Endometrial microvascular endothelial cells (primary cell): ENCODE measurements around the gene CYP11A1. TPM values are rescaled to one million over a fixed set of nuclear protein-coding genes. Genes with fewer than 3 reads are reported as not detected.
"Not testable (repeated sequence)": the region's sequence is repeated elsewhere in the genome, so short reads cannot be mapped to it uniquely, and the experiment has no call there.

Experiments used
- in situ Hi-C: cut with HindIII; loops from 2 replicates; pipeline ENCODE4 v1.10.0; 2017; ENCODE audit warnings: low sequenced_read_pairs, low pct_unique_long_range_greater_than_20kb; ENCODE audit errors: inconsistent ontology term
- total RNA-seq: library from RNA; depleted of rRNA; stranded (reverse); fragments of >200 nt; gene quantifications from one replicate; pipeline ENCODE4 v1.2.3, GENCODE V29; 2015; ENCODE audit errors: inconsistent ontology term

The CYP11A1 gene
- total RNA-seq, 1 donor from 2014 or later = not detected

DNA sequence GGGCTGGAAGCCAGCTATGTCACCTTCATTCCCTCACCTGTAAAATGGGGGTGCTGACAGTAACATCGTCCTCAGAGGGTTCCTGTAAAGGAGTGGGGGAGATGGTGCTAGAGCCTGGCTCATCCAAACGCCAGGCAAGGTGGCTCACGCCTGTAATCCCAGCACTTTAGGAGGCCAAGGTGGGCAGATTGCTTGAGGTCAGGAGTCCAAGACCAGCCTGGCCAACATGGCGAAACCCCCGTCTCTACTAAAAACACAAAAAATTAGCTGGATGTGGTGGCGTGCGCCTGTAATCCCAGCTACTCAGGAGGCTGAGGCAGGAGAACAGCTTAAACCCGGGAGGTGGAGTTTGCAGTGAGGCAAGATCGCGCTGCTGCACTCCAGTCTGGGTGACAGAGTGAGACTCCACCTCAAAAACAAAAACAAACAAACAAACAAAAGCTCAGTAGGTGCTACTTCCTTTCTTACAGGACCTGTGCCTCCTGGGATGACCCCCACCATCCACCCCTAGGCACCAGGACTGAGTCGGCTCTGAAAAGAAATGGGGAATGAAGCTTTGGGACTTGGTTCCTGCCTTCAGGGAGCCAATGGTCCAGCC lies 22.7 kb upstream of the CYP11A1 start:
- in situ Hi-C loops = not testable (repeated sequence)

GRCh38 chr15:74389241-74390048 lies 22.0 kb upstream of the CYP11A1 start:
- in situ Hi-C loops = no loop called here

DNA sequence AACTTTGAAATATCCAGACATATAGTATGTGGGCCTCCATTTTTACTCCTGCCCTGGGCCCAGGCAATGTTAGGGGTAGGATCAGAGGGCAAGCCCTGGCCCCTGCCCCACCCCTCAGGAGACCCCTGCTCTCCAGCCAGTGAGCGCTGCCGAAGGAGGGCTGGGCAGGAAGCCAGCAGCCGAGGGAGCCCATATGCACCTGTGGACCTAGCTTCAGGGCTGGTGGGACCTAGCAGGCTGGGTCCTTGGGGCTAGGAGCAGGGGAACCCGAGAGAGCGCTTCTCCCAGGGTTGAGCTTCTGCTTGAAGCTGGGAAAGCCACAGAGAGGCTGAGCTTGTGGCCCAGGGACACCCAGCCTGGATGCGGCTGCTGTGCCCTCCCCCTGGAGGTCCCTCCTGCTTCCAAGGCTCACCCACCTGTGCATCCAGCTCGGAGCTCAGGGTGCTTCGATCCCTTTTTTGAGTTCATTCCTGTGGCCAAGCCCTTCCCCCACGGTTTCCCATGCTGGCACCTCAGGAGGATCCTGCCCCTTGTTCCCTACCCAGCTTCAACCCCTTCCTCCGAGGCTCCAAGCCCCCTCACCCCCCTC lies 21.0 kb upstream of the CYP11A1 start:
- in situ Hi-C loops = no loop called here

- in situ Hi-C loops = no loop called here
Measured at GRCh38 chr15:74387621-74388362, 20.3 kb upstream of the CYP11A1 start.

DNA sequence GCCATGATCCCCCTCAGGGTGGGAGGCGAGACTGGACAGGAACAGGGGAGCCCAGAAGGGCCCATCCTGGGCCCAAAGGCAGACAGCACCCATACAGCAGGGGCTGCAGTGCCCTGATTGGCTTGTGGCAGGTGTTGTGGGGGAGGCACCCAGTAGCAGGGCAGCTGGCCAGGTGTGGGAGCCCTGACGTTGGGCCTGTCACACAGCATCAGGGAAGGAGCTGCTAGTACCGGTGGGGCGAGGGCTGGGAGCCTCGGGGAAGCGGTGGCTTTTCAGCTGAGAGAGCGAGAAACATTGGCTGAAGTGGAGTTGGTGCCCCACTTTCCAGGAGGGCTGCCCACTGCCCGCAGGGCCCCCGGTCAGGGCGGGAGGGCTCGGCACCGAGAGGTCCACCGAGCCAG lies 19.7 kb upstream of the CYP11A1 start:
- in situ Hi-C loops = no loop called here

DNA sequence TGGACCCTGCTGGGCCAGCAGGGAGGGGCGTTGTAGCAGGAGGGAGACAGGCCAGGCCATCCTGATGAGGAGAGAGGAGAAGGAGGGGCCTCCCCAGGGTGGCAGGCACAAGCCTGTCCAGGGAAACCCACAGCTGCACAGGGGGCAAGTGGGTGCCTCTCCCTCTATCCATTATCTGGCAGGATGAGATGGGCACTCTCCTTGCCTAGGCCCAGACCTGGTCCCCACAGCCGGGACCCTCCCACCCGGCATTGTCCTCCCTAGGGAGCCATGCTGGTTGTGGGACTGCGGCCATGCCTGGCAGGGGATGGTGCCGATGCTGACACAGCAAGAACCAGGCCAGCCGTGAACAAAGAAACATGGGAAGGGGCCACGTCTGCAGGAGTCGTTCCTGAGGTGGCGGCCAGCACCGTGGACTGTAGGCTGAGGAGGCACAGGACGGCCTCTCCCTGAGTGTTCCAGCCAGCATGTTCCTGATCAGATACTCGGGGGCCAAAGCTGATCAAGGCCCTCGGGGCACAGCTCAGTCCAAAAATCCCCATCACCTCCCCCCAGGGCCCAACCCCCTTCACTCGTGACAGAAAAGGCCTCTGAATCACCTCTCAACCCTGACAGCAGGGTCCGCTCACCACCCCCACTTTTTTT lies 19.2 kb upstream of the CYP11A1 start:
- in situ Hi-C loops = no loop called here

GRCh38 chr15:74385733-74386132 lies 18.3 kb upstream of the CYP11A1 start:
- in situ Hi-C loops = no loop called here

DNA sequence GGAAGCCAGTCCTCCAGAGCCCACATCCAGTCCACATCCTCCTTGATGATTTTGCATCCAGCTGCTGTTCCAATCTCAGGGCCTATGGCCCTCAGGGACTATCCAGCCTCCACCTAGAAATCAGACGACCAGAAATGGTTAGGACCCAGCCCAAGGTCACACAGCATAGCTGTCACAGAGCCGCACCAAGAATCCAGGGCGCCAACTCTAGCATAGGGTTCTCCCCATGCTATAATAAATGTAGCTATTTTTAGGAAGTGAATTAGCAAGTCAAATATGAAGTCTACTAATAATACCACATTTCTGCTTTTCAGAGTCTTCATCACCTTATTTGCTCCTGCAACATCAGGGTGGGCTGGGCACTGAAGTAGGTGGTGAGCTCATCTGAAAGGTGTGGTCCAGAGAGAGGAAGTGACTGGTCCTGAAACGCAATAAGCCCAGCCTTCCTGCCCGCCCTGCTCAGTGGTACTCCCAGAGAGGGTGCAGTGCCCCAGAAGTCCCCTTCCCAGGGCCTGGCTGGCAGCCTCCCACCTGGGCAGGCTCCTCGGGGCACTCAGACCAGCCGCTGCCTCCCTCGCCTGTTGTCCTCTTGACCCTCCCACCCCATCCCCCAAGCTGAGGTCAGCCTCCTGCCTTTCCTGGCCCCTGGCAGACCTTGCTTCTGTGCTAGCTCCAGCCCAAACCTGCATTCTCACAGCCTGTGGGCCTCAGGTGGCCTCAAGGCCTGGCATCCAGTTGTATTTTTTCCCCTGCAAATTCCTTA lies 17.6 kb upstream of the CYP11A1 start:
- in situ Hi-C loops = no loop called here

DNA sequence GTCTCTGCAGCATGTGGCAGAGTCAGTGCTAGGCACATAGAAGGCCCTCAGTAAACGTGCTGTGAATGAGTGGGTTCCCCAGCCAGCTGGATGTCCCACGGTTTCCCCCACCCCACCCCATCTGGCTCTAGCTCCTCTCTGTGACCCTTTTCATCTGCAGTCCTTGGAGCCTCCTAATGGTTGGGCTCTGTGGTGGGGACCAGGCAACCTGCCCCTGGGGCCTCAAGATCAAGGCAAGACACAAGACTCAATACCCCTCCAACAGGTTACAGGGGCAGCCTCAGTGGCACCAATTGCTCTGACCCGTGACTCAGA lies 17.1 kb upstream of the CYP11A1 start:
- in situ Hi-C loops = no loop called here

- in situ Hi-C loops = no loop called here
Measured at GRCh38 chr15:74383695-74384565, 16.5 kb upstream of the CYP11A1 start.

DNA sequence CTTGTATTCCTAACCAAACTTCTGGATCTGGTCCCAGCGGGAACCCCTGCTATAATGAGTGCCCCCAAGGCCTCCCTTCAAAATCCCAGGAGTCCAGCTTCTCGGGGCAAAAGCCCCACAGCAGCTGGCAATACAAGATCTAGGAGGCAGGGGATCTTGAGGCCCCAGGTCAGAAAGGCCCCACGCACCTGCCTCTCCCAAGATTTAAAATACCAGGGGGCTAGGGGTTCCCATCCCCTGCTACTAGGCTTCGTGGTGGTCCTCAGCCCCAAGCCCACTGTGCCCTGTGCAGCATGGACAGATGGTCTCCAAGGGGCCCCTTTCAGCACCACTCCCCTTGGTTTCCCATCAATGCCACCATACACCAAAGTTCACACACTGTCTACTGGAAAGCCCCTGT lies 15.8 kb upstream of the CYP11A1 start:
- in situ Hi-C loops = no loop called here

- in situ Hi-C loops = no loop called here
Measured at GRCh38 chr15:74382004-74382816, 14.8 kb upstream of the CYP11A1 start.

- in situ Hi-C loops = no loop called here
Measured at GRCh38 chr15:74381481-74381880, 14.0 kb upstream of the CYP11A1 start.

DNA sequence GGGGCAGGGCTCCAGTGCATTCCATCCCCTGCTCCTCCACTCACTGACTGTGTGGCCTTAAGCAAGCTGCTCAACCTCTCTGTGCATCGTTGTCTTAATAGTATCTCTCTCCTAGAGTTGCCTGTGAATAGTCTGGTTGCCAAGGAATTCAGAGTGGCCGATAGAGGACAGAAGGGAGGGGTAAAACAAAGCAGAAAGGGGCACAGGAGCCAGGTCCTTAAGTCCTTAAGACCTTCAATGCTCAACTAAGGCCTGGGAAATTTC lies 13.7 kb upstream of the CYP11A1 start:
- in situ Hi-C loops = no loop called here

DNA sequence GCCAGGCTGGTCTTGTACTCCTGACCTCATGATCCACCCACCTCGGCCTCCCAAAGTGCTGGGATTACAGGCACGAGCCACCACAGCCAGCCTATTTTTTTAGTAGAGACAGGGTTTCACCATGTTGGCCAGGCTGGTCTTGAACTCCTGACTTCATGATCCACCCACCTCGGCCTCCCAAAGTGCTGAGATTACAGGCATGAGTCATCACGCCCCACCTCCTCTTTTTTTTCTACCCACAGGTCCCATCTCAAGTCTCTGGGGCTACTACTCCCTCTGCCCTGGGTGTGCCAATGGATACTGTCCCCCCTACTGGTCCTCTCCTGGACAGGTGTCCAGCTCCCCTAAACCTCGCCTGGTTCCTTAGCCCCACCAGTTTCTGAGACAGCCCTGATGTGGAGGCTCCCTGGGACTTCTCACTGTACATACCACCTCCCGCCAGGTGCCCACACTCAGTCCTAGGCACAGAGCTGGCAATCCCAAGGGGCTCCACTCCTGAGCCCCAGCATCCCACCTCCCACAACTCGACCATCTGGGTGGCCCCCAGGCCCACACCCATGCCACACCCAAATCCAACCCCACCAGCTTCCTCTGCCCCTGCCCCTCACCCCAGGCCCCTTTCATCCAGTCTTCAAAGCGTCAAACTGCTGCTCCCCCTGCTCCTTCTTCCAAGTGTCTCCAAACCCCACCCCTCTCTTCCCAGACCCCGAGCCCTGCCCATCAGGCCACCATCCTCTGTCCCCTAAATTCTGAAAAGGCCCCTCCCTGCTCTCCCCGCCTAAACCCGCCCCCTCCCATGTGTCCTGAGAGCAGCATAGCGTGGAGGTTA lies 13.1 kb upstream of the CYP11A1 start:
- in situ Hi-C loops = no loop called here

DNA sequence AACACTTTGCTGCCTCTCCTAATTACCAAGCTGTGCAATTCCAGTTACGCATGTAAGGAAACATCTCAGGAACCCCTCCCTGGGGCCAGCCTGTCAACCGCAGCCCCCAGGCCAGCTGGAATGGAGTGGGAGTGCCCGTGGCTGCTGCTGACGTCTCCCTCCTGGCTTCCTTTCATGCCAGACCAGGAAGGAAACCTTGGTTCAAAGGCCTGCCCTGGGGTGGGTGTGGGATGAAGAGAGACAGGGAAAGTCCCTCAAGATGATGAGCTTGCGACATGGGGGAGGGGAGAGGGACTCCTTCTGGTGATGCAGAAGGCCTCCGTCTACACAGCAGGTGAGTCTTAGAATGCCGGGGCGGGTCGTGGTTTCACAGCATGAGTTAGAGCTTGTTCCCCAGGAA lies 11.4 kb upstream of the CYP11A1 start:
- in situ Hi-C loops = loop anchor here (10.0 kb wide), 2 partner anchors 66 to 116 kb away; no protein-coding TSS in a partner anchor
